Measurements from ENCODE around the gene HS2ST1. TPM values are rescaled to one million over a fixed set of nuclear protein-coding genes. Genes with fewer than 3 reads are reported as not detected.
A peak's percentile ranks its signal among the peaks of the same experiment; 100 is the strongest.

HS2ST1 gene
- total RNA-seq, 2 experiments from 2014 or later, result 16.9 to 20.4 TPM

- Mint-ChIP-seq H3K4me3 (no peak overlapping the region), H3K27me3 (peaks cover 15% of the 10 kb centered on the region), H3K27ac (no peak overlapping the region), H3K4me1 (no peaks in the 10 kb centered on the region), H3K9me3 (no peaks in the 10 kb centered on the region), H3K36me3 (ENCODE audit: low read depth) (no peaks in the 10 kb centered on the region)
- ChIA-PET CTCF (no interaction called here), POLR2A (no interaction called here)
- DNase-seq, result no peak
These were observed 226.6 kb downstream of the HS2ST1 start for GRCh38 chr1:87140831-87141540.

- CTCF ChIA-PET, result no interaction called here
- no peak for DNase-seq
- no peaks in the 10 kb centered on the region for H3K36me3 Mint-ChIP-seq (ENCODE audit: low read depth)
- no peaks in the 10 kb centered on the region for H3K9me3 Mint-ChIP-seq
- no peak overlapping the region for H3K4me3 Mint-ChIP-seq
- H3K4me1 Mint-ChIP-seq, result no peaks in the 10 kb centered on the region
- no peak overlapping the region for H3K27ac Mint-ChIP-seq
- peaks cover 19% of the 10 kb centered on the region for H3K27me3 Mint-ChIP-seq
- POLR2A ChIA-PET, result no interaction called here
These were observed 227.1 kb downstream of the HS2ST1 start for GRCh38 chr1:87141556-87141955.

DNA sequence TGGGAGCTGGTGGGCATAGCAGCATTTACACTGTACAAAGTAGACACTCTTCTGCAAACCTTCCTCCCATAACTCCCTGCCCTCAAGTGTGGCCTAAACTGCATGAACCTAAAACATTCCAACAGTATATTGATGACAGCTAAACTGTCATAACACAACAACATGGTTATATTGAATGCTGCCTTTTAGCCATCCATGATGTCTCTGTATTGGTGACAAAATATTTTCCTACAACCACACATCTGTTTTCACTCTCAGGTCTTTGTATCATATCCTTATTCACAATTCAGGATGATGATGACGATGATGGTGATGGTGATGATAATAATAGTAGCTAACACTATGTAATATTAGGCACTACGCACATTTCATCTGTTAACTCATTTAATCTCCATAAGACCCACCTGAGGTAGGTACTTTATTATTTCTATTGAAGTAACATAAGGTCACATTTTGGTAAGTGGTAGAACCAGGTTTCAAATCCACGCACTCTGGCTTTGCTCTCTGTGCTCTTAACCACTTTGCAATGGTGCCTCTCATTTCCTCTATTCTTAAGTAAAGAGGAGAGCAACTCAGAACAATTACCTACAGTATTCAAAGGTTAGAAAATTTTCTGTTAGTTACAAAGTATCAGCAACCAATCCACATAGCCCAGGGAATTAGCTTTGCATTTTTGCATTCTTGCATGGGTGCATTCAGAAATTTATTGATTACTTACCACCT, 229.1 kb downstream of the HS2ST1 start:
- no peak for DNase-seq
- POLR2A ChIA-PET, result no interaction called here
- Mint-ChIP-seq H3K36me3 (ENCODE audit: low read depth) (no peaks in the 10 kb centered on the region), H3K4me3 (no peak overlapping the region), H3K27ac (no peak overlapping the region), H3K4me1 (no peaks in the 10 kb centered on the region), H3K27me3 (peaks cover 28% of the 10 kb centered on the region), H3K9me3 (no peaks in the 10 kb centered on the region)
- CTCF ChIA-PET, result no interaction called here

DNA sequence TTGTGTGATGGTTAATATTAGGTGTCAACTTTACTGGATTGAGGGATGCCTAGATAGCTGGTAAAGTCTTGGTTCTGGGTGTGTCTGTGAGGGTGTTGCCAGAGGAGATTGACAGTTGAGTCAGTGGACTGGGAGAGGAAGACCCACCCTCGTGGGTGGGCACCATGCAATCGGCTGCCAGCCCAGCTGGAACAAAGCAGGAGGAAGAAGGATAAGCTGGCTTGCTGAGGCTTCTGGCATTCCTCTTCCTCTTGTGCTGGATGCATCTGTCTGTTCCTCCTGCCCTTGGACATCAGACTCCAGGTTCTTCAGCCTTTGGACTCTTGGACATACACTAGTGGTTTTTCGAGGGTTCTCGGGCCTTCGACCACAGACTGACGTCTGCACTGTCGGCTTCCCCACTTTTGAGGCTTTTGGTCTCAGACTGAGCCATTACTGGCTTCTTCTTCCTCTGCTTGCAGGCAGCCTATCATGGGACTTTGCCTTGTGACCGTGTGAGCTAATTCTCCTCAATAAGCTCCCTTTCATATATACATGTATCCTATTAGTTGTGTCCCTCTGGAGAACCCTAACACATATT, 230.0 kb downstream of the HS2ST1 start:
- no peaks in the 10 kb centered on the region for H3K4me1 Mint-ChIP-seq
- H3K4me3 Mint-ChIP-seq, result no peak overlapping the region
- H3K9me3 Mint-ChIP-seq, result no peaks in the 10 kb centered on the region
- DNase-seq, result no peak
- no peak overlapping the region for H3K27ac Mint-ChIP-seq
- ChIA-PET POLR2A (no interaction called here), CTCF (no interaction called here)
- no peaks in the 10 kb centered on the region for H3K36me3 Mint-ChIP-seq (ENCODE audit: low read depth)
- peaks cover 34% of the 10 kb centered on the region for H3K27me3 Mint-ChIP-seq

DNA sequence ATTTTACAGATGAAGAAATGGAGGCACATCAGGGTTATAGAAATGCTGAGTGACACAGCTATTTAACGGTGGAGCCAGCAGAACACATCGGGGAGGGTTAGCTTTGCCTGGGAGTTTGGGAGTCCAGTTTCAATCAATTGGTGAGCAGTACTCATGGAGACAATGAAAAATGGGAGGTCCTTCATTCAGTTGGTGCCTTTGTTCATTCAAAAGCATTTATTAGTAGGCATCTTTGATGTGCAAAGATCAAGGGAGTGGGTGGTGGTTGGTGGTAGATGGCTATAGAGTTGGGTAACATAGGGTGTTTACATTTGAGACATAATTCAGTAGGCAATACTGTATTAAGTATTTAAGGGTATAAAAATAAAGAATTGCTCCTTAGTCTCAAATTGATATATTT, 230.5 kb downstream of the HS2ST1 start:
- H3K9me3 Mint-ChIP-seq, result no peaks in the 10 kb centered on the region
- ChIA-PET POLR2A (no interaction called here), CTCF (no interaction called here)
- H3K27ac Mint-ChIP-seq, result no peak overlapping the region
- H3K36me3 Mint-ChIP-seq (ENCODE audit: low read depth), result no peaks in the 10 kb centered on the region
- H3K27me3 Mint-ChIP-seq, result peaks cover 38% of the 10 kb centered on the region
- H3K4me3 Mint-ChIP-seq, result no peak overlapping the region
- H3K4me1 Mint-ChIP-seq, result no peaks in the 10 kb centered on the region
- DNase-seq, result no peak

- no peak overlapping the region for H3K27ac Mint-ChIP-seq
- peaks cover 47% of the 10 kb centered on the region for H3K27me3 Mint-ChIP-seq
- ChIA-PET CTCF (no interaction called here), POLR2A (no interaction called here)
- peaks cover 6% of the 10 kb centered on the region for H3K4me1 Mint-ChIP-seq
- H3K36me3 Mint-ChIP-seq (ENCODE audit: low read depth), result no peaks in the 10 kb centered on the region
- no peak for DNase-seq
- H3K4me3 Mint-ChIP-seq, result no peak overlapping the region
- H3K9me3 Mint-ChIP-seq, result no peaks in the 10 kb centered on the region
These were observed 232.1 kb downstream of the HS2ST1 start for GRCh38 chr1:87146538-87146937.

- CTCF ChIA-PET, result no interaction called here
- no peaks in the 10 kb centered on the region for H3K9me3 Mint-ChIP-seq
These were observed 232.6 kb downstream of the HS2ST1 start for GRCh38 chr1:87146986-87147385.

DNA sequence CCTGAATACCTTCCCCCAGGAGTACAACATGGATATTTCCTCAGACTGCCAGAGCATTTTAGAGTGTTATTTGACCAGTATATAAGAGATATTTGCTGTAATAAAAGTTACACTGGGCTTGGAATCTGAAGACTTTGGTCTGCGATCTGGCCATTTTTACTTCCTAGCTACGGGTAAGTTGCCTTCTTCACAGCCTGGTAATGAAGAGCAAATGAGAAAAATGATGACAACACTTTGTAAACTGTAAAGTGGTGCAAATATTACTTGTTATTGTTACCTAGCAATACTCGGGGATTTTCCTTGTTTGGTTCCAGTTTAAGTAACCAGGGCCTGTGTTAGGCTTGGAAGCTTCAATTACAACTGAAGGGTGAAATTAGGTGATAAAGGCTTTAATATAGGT, 233.4 kb downstream of the HS2ST1 start:
- H3K27me3 Mint-ChIP-seq, result peaks cover 56% of the 10 kb centered on the region
- ChIA-PET CTCF (no interaction called here), POLR2A (no interaction called here)
- H3K9me3 Mint-ChIP-seq, result no peaks in the 10 kb centered on the region
- peaks cover 13% of the 10 kb centered on the region for H3K4me1 Mint-ChIP-seq
- H3K27ac Mint-ChIP-seq, result no peak overlapping the region
- no peak overlapping the region for H3K4me3 Mint-ChIP-seq
- H3K36me3 Mint-ChIP-seq (ENCODE audit: low read depth), result no peaks in the 10 kb centered on the region
- no peak for DNase-seq

More at GRCh38 chr1:87146986-87147385, 232.6 kb downstream of the HS2ST1 start:
- Mint-ChIP-seq H3K36me3 (ENCODE audit: low read depth) (no peaks in the 10 kb centered on the region), H3K27me3 (peaks cover 51% of the 10 kb centered on the region), H3K4me1 (peaks cover 10% of the 10 kb centered on the region), H3K4me3 (no peak overlapping the region), H3K27ac (no peak overlapping the region)
- POLR2A ChIA-PET, result no interaction called here
- DNase-seq, result no peak

DNA sequence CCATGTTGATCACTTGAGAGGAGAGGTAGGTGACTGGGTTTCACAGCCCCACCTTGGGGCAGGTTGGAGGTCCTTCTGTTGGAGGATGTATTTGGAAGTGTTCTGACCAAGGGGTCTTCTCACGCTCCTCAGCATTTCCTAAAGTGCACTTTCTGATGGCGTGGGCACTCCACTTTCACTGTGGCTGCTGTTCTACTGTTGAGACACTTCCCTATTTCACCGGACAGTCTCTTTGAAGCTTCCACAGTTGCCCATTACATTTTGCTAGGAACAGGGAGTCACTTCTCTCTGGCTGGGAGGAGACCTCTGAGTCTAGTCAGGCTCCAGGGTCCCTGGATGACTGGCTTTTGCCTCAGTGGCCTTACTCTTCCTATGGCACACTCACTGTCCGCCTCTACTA, 234.2 kb downstream of the HS2ST1 start:
- no peak overlapping the region for H3K27ac Mint-ChIP-seq
- no peak overlapping the region for H3K4me3 Mint-ChIP-seq
- peaks cover 60% of the 10 kb centered on the region for H3K27me3 Mint-ChIP-seq
- peaks cover 13% of the 10 kb centered on the region for H3K4me1 Mint-ChIP-seq
- no peaks in the 10 kb centered on the region for H3K36me3 Mint-ChIP-seq (ENCODE audit: low read depth)
- no peaks in the 10 kb centered on the region for H3K9me3 Mint-ChIP-seq
- DNase-seq, result no peak
- ChIA-PET POLR2A (no interaction called here), CTCF (no interaction called here)

DNA sequence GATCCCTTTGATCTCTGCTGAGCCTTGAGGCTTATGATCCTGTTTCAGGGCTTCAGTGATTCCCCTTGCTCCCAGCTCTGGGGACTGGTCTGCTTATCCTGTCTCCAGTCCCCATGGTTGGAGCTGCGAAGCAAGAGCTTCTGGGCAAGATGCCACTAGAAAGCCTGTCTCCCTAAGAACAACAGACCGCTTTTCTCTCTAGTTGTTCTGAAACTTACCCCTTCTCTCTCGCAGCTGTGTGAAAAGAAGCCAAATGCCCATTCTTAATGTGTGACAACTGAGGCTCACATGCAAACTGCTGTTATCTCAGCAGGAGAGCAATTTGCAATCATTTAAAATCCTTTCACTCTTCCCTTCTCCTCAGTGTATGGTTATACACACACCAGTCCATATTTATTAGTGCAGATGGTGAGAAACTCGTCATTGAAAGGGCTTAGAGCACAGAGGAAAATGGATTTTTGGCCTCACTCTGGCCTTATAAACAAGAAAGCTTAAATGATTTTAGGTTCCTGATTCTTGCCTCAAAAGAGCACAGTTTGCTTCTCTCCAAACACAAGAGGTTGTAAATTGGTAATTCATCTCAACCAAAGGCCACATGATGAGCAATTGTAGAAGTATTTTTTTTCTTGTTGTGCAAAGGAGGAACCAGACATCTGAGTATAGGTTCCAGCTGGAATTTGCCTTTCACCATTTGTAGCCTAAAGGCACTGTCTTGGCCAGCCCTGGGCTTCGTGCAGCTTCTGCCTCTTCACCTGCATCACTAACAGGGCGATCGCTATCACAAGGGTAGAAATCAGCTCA, 235.0 kb downstream of the HS2ST1 start:
- Mint-ChIP-seq H3K36me3 (ENCODE audit: low read depth) (no peaks in the 10 kb centered on the region), H3K4me3 (no peak overlapping the region), H3K27me3 (peaks cover 60% of the 10 kb centered on the region), H3K9me3 (no peaks in the 10 kb centered on the region), H3K4me1 (peaks cover 13% of the 10 kb centered on the region), H3K27ac (no peak overlapping the region)
- POLR2A ChIA-PET, result interaction anchor here (0.7 kb wide), 1 partner anchor 32 kb away, joined by 4 read pairs; no protein-coding TSS in a partner anchor
- no peak for DNase-seq
- CTCF ChIA-PET, result no interaction called here

- H3K4me1 Mint-ChIP-seq, result peaks cover 13% of the 10 kb centered on the region
- H3K27me3 Mint-ChIP-seq, result peaks cover 56% of the 10 kb centered on the region
- H3K27ac Mint-ChIP-seq, result no peak overlapping the region
- no peak for DNase-seq
- POLR2A ChIA-PET, result no interaction called here
- no peak overlapping the region for H3K4me3 Mint-ChIP-seq
- CTCF ChIA-PET, result no interaction called here
- H3K36me3 Mint-ChIP-seq (ENCODE audit: low read depth), result no peaks in the 10 kb centered on the region
- H3K9me3 Mint-ChIP-seq, result no peaks in the 10 kb centered on the region
These were observed 235.7 kb downstream of the HS2ST1 start for GRCh38 chr1:87150143-87150542.

DNA sequence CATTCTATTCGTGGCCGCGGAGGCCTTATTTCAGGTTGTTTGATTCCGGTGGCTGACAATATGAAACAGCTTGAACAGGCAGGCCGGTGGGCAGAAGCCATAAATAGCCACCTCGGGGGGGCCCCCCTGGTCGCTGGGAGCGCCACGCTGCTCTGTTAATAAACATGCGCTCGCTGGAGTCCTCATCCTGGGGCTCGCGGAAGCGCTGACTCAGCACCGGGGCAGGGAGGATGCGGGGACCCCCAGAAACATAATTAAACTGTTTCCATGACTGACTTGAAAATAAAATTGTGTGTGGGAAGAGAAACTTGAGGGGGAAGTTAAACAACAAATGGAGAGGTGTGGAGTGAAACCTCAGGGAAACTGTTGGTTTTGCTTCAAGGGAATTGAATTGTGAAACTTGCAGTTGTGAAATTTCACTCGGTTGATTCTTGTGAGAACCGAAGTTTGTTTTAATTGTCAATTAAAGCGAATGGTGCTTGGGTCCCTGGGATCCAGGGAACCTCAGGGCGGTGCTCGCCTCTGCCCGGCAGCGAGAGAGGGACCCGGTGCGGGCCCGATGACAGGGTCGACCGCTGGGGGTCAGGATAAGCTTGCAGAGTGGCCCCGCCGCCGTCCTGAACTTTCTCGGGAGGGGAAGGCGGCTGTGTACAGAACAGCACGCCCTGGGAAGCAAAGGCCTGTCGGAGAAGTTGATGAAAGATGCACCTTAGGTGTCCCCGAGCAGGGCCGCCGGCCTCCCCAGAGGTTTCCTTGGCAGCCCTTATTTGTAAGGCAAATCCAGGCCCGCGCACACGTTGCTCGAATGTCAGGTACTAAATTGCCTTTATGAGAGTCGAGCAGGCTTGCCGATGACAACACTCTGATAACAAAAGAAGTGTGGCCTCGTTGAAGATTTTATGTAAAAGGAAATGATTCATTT, 237.3 kb downstream of the HS2ST1 start:
- peaks cover 13% of the 10 kb centered on the region for H3K4me1 Mint-ChIP-seq
- no peaks in the 10 kb centered on the region for H3K9me3 Mint-ChIP-seq
- CTCF ChIA-PET, result no interaction called here
- POLR2A ChIA-PET, result no interaction called here
- DNase-seq, result peak; percentile 20
- peaks cover 44% of the 10 kb centered on the region for H3K27me3 Mint-ChIP-seq
- H3K36me3 Mint-ChIP-seq (ENCODE audit: low read depth), result no peaks in the 10 kb centered on the region
- no peak overlapping the region for H3K27ac Mint-ChIP-seq
- H3K4me3 Mint-ChIP-seq, result peak overlapping the region; percentile 59

Measured in activated CD4-positive, alpha-beta memory T cell treated with anti-CD3 and anti-CD28 coated beads, Interleukin-2, amount 10 ng/mL, durations not matched to agents 7 days and 5 days (primary cell).